ENCODE data around the gene REX1BD.

DNA sequence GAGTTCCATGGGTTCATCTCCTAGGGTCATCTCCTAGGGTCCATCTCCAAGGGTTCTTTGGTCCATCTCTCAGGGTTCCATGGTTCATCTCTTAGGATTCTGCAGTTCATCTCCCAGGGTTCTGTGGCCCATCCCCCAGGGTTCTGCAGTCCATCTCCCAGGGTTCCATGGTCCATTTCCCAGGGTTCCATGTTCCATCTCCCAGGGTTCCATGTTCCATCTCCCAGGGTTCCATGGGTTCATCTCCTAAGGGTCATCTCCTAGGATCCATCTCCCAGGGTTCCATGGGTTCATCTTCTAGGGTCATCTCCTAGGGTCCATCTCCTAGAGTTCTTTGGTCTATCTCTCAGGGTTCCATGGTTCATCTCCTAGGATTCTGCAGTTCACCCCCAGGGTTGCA lies 29.0 kb downstream of the REX1BD start:
- TF ChIP-seq, protein P1, sequence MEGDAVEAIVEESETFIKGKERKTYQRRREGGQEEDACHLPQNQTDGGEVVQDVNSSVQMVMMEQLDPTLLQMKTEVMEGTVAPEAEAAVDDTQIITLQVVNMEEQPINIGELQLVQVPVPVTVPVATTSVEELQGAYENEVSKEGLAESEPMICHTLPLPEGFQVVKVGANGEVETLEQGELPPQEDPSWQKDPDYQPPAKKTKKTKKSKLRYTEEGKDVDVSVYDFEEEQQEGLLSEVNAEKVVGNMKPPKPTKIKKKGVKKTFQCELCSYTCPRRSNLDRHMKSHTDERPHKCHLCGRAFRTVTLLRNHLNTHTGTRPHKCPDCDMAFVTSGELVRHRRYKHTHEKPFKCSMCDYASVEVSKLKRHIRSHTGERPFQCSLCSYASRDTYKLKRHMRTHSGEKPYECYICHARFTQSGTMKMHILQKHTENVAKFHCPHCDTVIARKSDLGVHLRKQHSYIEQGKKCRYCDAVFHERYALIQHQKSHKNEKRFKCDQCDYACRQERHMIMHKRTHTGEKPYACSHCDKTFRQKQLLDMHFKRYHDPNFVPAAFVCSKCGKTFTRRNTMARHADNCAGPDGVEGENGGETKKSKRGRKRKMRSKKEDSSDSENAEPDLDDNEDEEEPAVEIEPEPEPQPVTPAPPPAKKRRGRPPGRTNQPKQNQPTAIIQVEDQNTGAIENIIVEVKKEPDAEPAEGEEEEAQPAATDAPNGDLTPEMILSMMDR (IDR thresholded peaks at IDR 0.05) = no peak
- TF ChIP-seq EZH2 (IDR thresholded peaks at IDR 0.05; ENCODE audit: borderline replicate concordance, insufficient read depth, low read depth, low read length, poor library complexity, severe bottlenecking) = no peak

Measured in B cell (primary cell).